Keratinocyte (primary cell): Measurements from ENCODE around the gene AFF4. TPM values are rescaled to one million over a fixed set of nuclear protein-coding genes. Genes with fewer than 3 reads are reported as not detected.

Source experiments
- DNase-seq: peaks from one replicate; pipeline ENCODE4 v3.0.0-alpha.2; 2011; ENCODE audit warnings: low read depth, missing footprints, low spot score
- FAIRE-seq: peaks from 2 replicates; lab custom pipeline; 2011; peaks lifted over from hg19 to GRCh38; lab: Jason Lieb, UNC
- H2AFZ ChIP-seq: 2 replicates; pipeline ENCODE4 v1.6.0; 2012; ENCODE audit warnings: low read length, control low read depth, inconsistent platforms; ENCODE audit not compliant: control insufficient read depth
- H3K27ac ChIP-seq: 2 replicates; pipeline ENCODE4 v1.5.1; 2011; ENCODE audit warnings: low read length; ENCODE audit not compliant: control insufficient read depth, insufficient read depth
- H3K27me3 ChIP-seq: 3 replicates; pipeline ENCODE4 v1.6.0; 2011; ENCODE audit warnings: low read length; ENCODE audit not compliant: control insufficient read depth, insufficient read depth; ENCODE audit errors: extremely low read depth
- H3K36me3 ChIP-seq, 2 experiments: 2 replicates in 1 of 2; 3 replicates in 1 of 2; pipeline ENCODE4 v1.5.1; 2011; ENCODE audit warnings: low read length in 2 of 2, mild to moderate bottlenecking in 1 of 2; ENCODE audit not compliant: control insufficient read depth in 2 of 2, insufficient read depth in 2 of 2; ENCODE audit errors: extremely low read depth in 1 of 2
- H3K4me1 ChIP-seq: 3 replicates; pipeline ENCODE4 v1.5.1; 2011; ENCODE audit warnings: low read length; ENCODE audit not compliant: control insufficient read depth, insufficient read depth; ENCODE audit errors: extremely low read depth
- H3K4me2 ChIP-seq: 3 replicates; pipeline ENCODE4 v1.6.0; 2011; ENCODE audit warnings: low read depth, low read length; ENCODE audit not compliant: control insufficient read depth, insufficient read depth; ENCODE audit errors: extremely low read depth
- H3K4me3 ChIP-seq, 3 experiments: fragments of 200-600 bp in 1 of 3; sonication (generic) in 1 of 3; 2 replicates in 2 of 3; 3 replicates in 1 of 3; pipeline ENCODE4 v1.5.1; 2011 to 2016; ENCODE audit warnings: low read length in 3 of 3, mild to moderate bottlenecking in 3 of 3, control low read depth in 2 of 3, inconsistent platforms in 1 of 3, low read depth in 1 of 3, mixed read lengths in 1 of 3, mixed run types in 1 of 3, moderate library complexity in 1 of 3; ENCODE audit not compliant: control insufficient read depth in 2 of 3, insufficient read depth in 2 of 3; ENCODE audit errors: extremely low read depth in 1 of 3
- H3K79me2 ChIP-seq: 2 replicates; pipeline ENCODE4 v1.6.0; 2012; ENCODE audit warnings: low read length; ENCODE audit not compliant: control insufficient read depth, insufficient read depth
- H3K9ac ChIP-seq: 3 replicates; pipeline ENCODE4 v1.6.0; 2011; ENCODE audit warnings: low read length; ENCODE audit not compliant: control insufficient read depth, insufficient read depth; ENCODE audit errors: extremely low read depth
- H3K9me1 ChIP-seq: 3 replicates; pipeline ENCODE4 v1.6.0; 2011; ENCODE audit warnings: low read length; ENCODE audit not compliant: control insufficient read depth, insufficient read depth; ENCODE audit errors: extremely low read depth
- H3K9me3 ChIP-seq: 2 replicates; pipeline ENCODE4 v1.5.1; 2012; ENCODE audit warnings: low read depth, low read length; ENCODE audit not compliant: control insufficient read depth
- H4K20me1 ChIP-seq: 3 replicates; pipeline ENCODE4 v1.6.0; 2011; ENCODE audit warnings: low read length; ENCODE audit not compliant: control insufficient read depth, insufficient read depth; ENCODE audit errors: extremely low read depth
- CTCF ChIP-seq, 3 experiments: IDR thresholded peaks in 1 of 3; conservative IDR thresholded peaks in 1 of 3; optimal IDR thresholded peaks in 1 of 3; 2 replicates in 2 of 3; 3 replicates in 1 of 3; pipeline versions ENCODE3 to v1.5.1; 2011; ENCODE audit warnings: low read length in 3 of 3, mild to moderate bottlenecking in 3 of 3, moderate library complexity in 2 of 3, control low read depth in 1 of 3, inconsistent platforms in 1 of 3; ENCODE audit not compliant: insufficient read depth in 2 of 3; ENCODE audit errors: extremely low read depth in 1 of 3
- EZH2 ChIP-seq: IDR thresholded peaks from one replicate; pipeline ENCODE4 v1.6.1; 2012; ENCODE audit warnings: inconsistent platforms, mild to moderate bottlenecking, low read length, moderate library complexity
- dilution Hi-C: fragments of 300-500 bp; cut with MboI; formaldehyde crosslinking; loops from one replicate; pipeline ENCODE4 v1.7.0; 2020; ENCODE audit warnings: low sequenced_read_pairs; ENCODE audit not compliant: extremely low pct_ligation_motif_present
- polyA plus RNA-seq, 5 experiments: library from polyadenylated mRNA; depleted of rRNA in 3 of 5; stranded (reverse) in 3 of 5; stranded (forward) in 1 of 5; unstranded in 1 of 5; fragments of >200 nt; gene quantifications; 1 replicate in 1 of 5; 2 replicates in 3 of 5; 3 replicates in 1 of 5; pipeline versions ENCODE4 v1.2.1 to v1.2.3, GENCODE V29; 2011 to 2012; ENCODE audit warnings: missing spikeins in 2 of 5, low read depth in 1 of 5, low replicate concordance in 1 of 5

Gene AFF4
- polyA plus RNA-seq, 1 donor (not counting 4 experiments of a cell fraction or from before 2014, with no cell fraction given) = 51.3 TPM

GRCh38 chr5:132860742-132861141 lies 102.7 kb downstream of the AFF4 start:
- no peaks in the 10 kb centered on the region for H3K9me1 ChIP-seq
- no peak overlapping the region for H3K4me2 ChIP-seq
- H3K4me1 ChIP-seq = peaks cover 3% of the 10 kb centered on the region
- H3K27ac ChIP-seq = no peak overlapping the region
- dilution Hi-C loops = no loop called here
- no peak for DNase-seq
- no peaks in the 10 kb centered on the region for H3K9me3 ChIP-seq
- H3K4me3 ChIP-seq = no peak overlapping the region
- H3K36me3 ChIP-seq = no peaks in the 10 kb centered on the region
- FAIRE-seq = no peak
- no peak overlapping the region for H2AFZ ChIP-seq
- no peaks in the 10 kb centered on the region for H3K79me2 ChIP-seq
- TF ChIP-seq EZH2 (no peak), CTCF (optimal IDR thresholded peaks at IDR 0.05 in 1 of 3, IDR thresholded peaks at IDR 0.05 in 1 of 3, conservative IDR thresholded peaks at IDR 0.05 in 1 of 3; ENCODE audit: extremely low read depth in 1 of 3, insufficient read depth in 2 of 3, low read length in 3 of 3) (no peak)
- no peaks in the 10 kb centered on the region for H3K27me3 ChIP-seq
- no peaks in the 10 kb centered on the region for H4K20me1 ChIP-seq
- H3K9ac ChIP-seq = no peak overlapping the region

GRCh38 chr5:132859889-132860437 lies 103.5 kb downstream of the AFF4 start:
- Histone ChIP-seq H3K9me1 (no peaks in the 10 kb centered on the region), H3K36me3 (no peaks in the 10 kb centered on the region), H3K27ac (no peak overlapping the region), H2AFZ (no peak overlapping the region), H4K20me1 (no peaks in the 10 kb centered on the region), H3K9me3 (no peaks in the 10 kb centered on the region), H3K4me1 (no peaks in the 10 kb centered on the region), H3K27me3 (no peaks in the 10 kb centered on the region), H3K79me2 (no peaks in the 10 kb centered on the region), H3K4me3 (no peak overlapping the region), H3K4me2 (no peak overlapping the region), H3K9ac (no peak overlapping the region)
- DNase-seq = no peak
- no peak for FAIRE-seq
- no peak for TF ChIP-seq CTCF (optimal IDR thresholded peaks at IDR 0.05 in 1 of 3, IDR thresholded peaks at IDR 0.05 in 1 of 3, conservative IDR thresholded peaks at IDR 0.05 in 1 of 3; ENCODE audit: extremely low read depth in 1 of 3, insufficient read depth in 2 of 3, low read length in 3 of 3)
- TF ChIP-seq EZH2 = no peak
- dilution Hi-C loops = no loop called here
